Measurements from ENCODE around the gene EIF3F.

- TF ChIP-seq, protein P1, sequence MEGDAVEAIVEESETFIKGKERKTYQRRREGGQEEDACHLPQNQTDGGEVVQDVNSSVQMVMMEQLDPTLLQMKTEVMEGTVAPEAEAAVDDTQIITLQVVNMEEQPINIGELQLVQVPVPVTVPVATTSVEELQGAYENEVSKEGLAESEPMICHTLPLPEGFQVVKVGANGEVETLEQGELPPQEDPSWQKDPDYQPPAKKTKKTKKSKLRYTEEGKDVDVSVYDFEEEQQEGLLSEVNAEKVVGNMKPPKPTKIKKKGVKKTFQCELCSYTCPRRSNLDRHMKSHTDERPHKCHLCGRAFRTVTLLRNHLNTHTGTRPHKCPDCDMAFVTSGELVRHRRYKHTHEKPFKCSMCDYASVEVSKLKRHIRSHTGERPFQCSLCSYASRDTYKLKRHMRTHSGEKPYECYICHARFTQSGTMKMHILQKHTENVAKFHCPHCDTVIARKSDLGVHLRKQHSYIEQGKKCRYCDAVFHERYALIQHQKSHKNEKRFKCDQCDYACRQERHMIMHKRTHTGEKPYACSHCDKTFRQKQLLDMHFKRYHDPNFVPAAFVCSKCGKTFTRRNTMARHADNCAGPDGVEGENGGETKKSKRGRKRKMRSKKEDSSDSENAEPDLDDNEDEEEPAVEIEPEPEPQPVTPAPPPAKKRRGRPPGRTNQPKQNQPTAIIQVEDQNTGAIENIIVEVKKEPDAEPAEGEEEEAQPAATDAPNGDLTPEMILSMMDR (IDR thresholded peaks at IDR 0.05; ENCODE audit: borderline replicate concordance, extremely low read depth, low read length, poor library complexity, severe bottlenecking) = no peak
- no peak for TF ChIP-seq EZH2 (IDR thresholded peaks at IDR 0.05; ENCODE audit: borderline replicate concordance, low read depth, low read length, severe bottlenecking)
Observed at GRCh38 chr11:8022876-8023275, 35.7 kb downstream of the EIF3F start.

Data from DND-41 (cell line).